CD4-positive, alpha-beta T cell (primary cell): ENCODE results near the gene IPMK. TPM values are rescaled to one million over a fixed set of nuclear protein-coding genes. Genes with fewer than 3 reads are reported as not detected.
"Not testable (repeated sequence)": the region's sequence is repeated elsewhere in the genome, so short reads cannot be mapped to it uniquely, and the experiment has no call there.

Source experiments
- ATAC-seq: fragments of 200-7000 bp; cut with Tn5 transposase; one replicate; pipeline ENCODE4 v1.10.0; 2022; ENCODE audit warnings: mild to moderate bottlenecking; ENCODE audit not compliant: poor library complexity
- CTCF ChIA-PET: fragments of 350-600 bp; sonication (Branson Sonifier 250); formaldehyde crosslinking; loops from one replicate; lab custom pipeline; 2021; ENCODE audit warnings: antibody characterized with exemption, inconsistent platforms; lab: Charles Lee
- POLR2A ChIA-PET: fragments of 350-600 bp; sonication (Branson Sonifier 250); formaldehyde crosslinking; loops from one replicate; lab custom pipeline; 2021; ENCODE audit warnings: antibody characterized with exemption, inconsistent platforms; lab: Charles Lee
- DNase-seq, 14 experiments: peaks; one replicate each; pipeline ENCODE4 v3.0.0-alpha.2; 2013 to 2020; ENCODE audit warnings: mixed read lengths in 2 of 14
- H3K27ac ChIP-seq, 2 donors: one replicate each; pipeline versions ENCODE4 v1.5.1 to v1.7.0; 2013; ENCODE audit warnings: low read length in 2 of 2, low read depth in 1 of 2, mild to moderate bottlenecking in 1 of 2
- H3K27me3 ChIP-seq, 2 experiments: 1 replicate in 1 of 2; 2 replicates in 1 of 2; pipeline versions ENCODE4 v1.6.1 to v1.7.0; 2013; ENCODE audit warnings: low read length in 2 of 2, control low read depth in 1 of 2, mild to moderate bottlenecking in 1 of 2, moderate library complexity in 1 of 2; ENCODE audit not compliant: insufficient read depth in 2 of 2, control insufficient read depth in 1 of 2
- H3K36me3 ChIP-seq: one replicate; pipeline ENCODE4 v1.6.1; 2013; ENCODE audit warnings: low read length, control low read depth; ENCODE audit not compliant: insufficient read depth
- H3K4me1 ChIP-seq: one replicate; pipeline ENCODE4 v1.6.1; 2013; ENCODE audit warnings: low read length, control low read depth; ENCODE audit not compliant: insufficient read depth
- H3K4me3 ChIP-seq: one replicate; pipeline ENCODE4 v1.5.1; 2013; ENCODE audit warnings: mild to moderate bottlenecking, low read length, moderate library complexity
- H3K9me3 ChIP-seq, 2 experiments: 1 replicate in 1 of 2; 2 replicates in 1 of 2; pipeline versions ENCODE4 v1.6.1 to v1.7.0; 2013; ENCODE audit warnings: low read length in 2 of 2, mild to moderate bottlenecking in 2 of 2, control low read depth in 1 of 2, moderate library complexity in 1 of 2; ENCODE audit not compliant: control insufficient read depth in 1 of 2, insufficient read depth in 1 of 2
- H3K27ac Mint-ChIP-seq: one replicate; pipeline ENCODE4 v1.8.0; 2020; ENCODE audit warnings: mixed read lengths
- H3K27me3 Mint-ChIP-seq: one replicate; pipeline ENCODE4 v1.8.0; 2021; ENCODE audit warnings: mixed read lengths
- H3K36me3 Mint-ChIP-seq: one replicate; pipeline ENCODE4 v1.8.0; 2021; ENCODE audit warnings: low read depth, mixed read lengths
- H3K4me1 Mint-ChIP-seq: one replicate; pipeline ENCODE4 v1.8.0; 2021; ENCODE audit warnings: low read depth, mixed read lengths
- H3K4me3 Mint-ChIP-seq: one replicate; pipeline ENCODE4 v1.8.0; 2020; ENCODE audit warnings: mild to moderate bottlenecking, mixed read lengths
- H3K9me3 Mint-ChIP-seq: one replicate; pipeline ENCODE4 v1.8.0; 2020; ENCODE audit warnings: mixed read lengths
- intact Hi-C, 2 experiments: fragments of 100-400 bp; cut with DNase I in 1 of 2; cut with micrococcal nuclease in 1 of 2; formaldehyde crosslinking; loops; one replicate each; pipeline versions ENCODE4 v1.15.1 to v1.9.0; 2023 to 2025; cut with DNase I, micrococcal nuclease
- total RNA-seq, 174 experiments: library from RNA in 2 of 174; stranded (reverse) in 2 of 174; gene quantifications; one replicate each; pipeline ENCODE4 v1.2.3 and lab custom pipeline; 2021 to 2026
- TF ChIP-seq, protein P1 (sequence below): fragments of 200-600 bp; IDR thresholded peaks from one replicate; pipeline ENCODE4 v1.8.0; 2022; ENCODE audit warnings: antibody characterized with exemption, mild to moderate bottlenecking

The IPMK gene
- total RNA-seq, 2 experiments from 2014 or later, result 1.4 to 1.5 TPM

DNA sequence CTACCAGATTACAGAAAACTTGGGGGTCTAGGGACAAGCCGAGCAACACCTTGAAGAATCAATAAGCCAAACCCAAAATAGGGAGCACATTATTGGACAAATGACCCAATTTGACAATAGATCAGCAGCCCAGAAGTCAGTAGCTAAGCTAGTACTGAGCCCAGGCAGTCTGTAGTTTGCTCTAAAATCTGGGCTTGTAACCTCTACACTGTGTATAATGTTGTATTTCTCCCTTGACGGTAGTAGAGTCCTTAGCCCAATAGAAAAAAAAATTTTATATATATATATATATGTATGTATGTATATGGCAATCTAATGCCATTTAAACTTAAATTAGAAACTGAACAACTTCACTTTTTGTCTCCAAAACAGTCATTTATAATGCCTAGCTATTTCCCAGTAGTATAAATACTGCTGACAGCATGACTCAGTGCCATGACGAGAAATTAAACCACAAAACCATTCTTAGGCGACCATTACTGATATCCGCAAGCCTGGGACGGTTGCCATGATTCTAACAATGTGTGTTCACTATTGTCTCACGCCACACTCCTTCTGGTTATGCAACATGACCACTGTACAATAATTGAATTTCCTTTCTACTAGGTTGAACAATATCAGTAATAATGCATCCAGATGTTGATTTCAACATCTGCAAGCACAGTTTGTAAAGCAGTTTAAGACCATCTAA is 110.5 kb downstream of the IPMK start:
- DNase-seq, result no peak
- H3K27me3 ChIP-seq, result no peaks in the 10 kb centered on the region
- Mint-ChIP-seq H3K9me3 (no peaks in the 10 kb centered on the region), H3K27me3 (peaks cover 30% of the 10 kb centered on the region), H3K36me3 (no peaks in the 10 kb centered on the region), H3K4me3 (no peak overlapping the region), H3K27ac (no peak overlapping the region), H3K4me1 (no peaks in the 10 kb centered on the region)
- intact Hi-C loops, result no loop called here
- CTCF ChIA-PET, result no interaction called here
- no peaks in the 10 kb centered on the region for H3K36me3 ChIP-seq
- H3K27ac ChIP-seq, result no peak overlapping the region
- no peaks in the 10 kb centered on the region for H3K4me1 ChIP-seq
- no peak for ATAC-seq
- POLR2A ChIA-PET, result no interaction called here
- no peaks in the 10 kb centered on the region for H3K9me3 ChIP-seq
- TF ChIP-seq, protein P1, sequence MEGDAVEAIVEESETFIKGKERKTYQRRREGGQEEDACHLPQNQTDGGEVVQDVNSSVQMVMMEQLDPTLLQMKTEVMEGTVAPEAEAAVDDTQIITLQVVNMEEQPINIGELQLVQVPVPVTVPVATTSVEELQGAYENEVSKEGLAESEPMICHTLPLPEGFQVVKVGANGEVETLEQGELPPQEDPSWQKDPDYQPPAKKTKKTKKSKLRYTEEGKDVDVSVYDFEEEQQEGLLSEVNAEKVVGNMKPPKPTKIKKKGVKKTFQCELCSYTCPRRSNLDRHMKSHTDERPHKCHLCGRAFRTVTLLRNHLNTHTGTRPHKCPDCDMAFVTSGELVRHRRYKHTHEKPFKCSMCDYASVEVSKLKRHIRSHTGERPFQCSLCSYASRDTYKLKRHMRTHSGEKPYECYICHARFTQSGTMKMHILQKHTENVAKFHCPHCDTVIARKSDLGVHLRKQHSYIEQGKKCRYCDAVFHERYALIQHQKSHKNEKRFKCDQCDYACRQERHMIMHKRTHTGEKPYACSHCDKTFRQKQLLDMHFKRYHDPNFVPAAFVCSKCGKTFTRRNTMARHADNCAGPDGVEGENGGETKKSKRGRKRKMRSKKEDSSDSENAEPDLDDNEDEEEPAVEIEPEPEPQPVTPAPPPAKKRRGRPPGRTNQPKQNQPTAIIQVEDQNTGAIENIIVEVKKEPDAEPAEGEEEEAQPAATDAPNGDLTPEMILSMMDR, result no peak
- no peak overlapping the region for H3K4me3 ChIP-seq

DNA sequence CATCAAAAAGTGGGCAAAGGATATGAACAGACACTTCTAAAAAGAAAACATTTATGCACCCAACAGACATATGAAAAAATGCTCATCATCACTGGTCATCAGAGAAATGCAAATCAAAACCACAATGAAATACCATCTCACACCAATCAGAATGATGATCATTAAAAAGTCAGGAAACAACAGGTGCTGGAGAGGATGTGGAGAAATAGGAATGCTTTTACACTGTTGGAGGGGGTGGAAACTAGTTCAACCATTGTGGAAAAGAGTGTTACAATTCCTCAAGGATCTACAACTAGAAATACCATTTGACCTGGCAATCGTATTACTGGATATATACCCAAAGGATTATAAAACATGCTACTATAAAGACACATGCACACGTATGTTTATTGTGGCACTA is 111.8 kb downstream of the IPMK start:
- CTCF ChIA-PET, POLR2A ChIA-PET: not testable (repeated sequence)
- peaks cover 34% of the 10 kb centered on the region for H3K27me3 Mint-ChIP-seq

DNA sequence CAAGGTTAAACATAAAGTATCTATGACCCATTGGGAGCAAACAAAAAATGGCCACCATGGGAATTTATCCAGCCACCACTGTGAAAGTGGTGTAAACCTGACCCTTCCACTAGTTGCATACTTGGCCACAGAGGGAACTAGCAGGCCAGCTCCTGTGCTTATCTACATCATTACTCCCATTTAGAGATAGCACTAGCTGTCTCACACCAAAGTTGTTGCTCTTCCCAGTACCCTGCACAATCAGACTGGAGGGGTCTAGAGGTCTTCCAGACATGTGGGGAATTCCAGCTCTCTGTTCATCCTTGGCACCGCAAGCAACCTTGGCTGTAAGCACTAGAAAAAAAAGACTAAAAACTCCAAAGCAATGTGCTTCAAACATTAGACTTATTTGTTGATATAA is 113.9 kb downstream of the IPMK start:
- ChIA-PET CTCF (no interaction called here), POLR2A (no interaction called here)
- Mint-ChIP-seq H3K36me3 (no peaks in the 10 kb centered on the region), H3K4me3 (no peak overlapping the region), H3K4me1 (no peaks in the 10 kb centered on the region), H3K27ac (no peak overlapping the region), H3K27me3 (peaks cover 44% of the 10 kb centered on the region), H3K9me3 (no peaks in the 10 kb centered on the region)
- Histone ChIP-seq H3K9me3 (no peaks in the 10 kb centered on the region), H3K27me3 (no peaks in the 10 kb centered on the region), H3K27ac (no peak overlapping the region), H3K36me3 (no peaks in the 10 kb centered on the region), H3K4me3 (no peak overlapping the region), H3K4me1 (no peaks in the 10 kb centered on the region)
- intact Hi-C loops, result loop anchor here in 1 of 2 experiments (5.0 kb wide), 1 partner anchor 816 kb away; no protein-coding TSS in a partner anchor
- TF ChIP-seq, protein P1, result no peak
- DNase-seq, result no peak
- no peak for ATAC-seq

More for the DNA sequence above, 111.8 kb downstream of the IPMK start:
- ATAC-seq, H3K36me3 Mint-ChIP-seq, H3K9me3 Mint-ChIP-seq, H3K4me3 Mint-ChIP-seq, H3K4me1 ChIP-seq, H3K27me3 ChIP-seq, DNase-seq, H3K27ac ChIP-seq, H3K9me3 ChIP-seq, H3K27ac Mint-ChIP-seq, H3K36me3 ChIP-seq, H3K4me1 Mint-ChIP-seq, intact Hi-C loops, H3K4me3 ChIP-seq: not testable (repeated sequence)
